Measurements from ENCODE around the gene CALHM3.

Gene CALHM3

GRCh38 chr10:103517234-103518085, 38.4 kb upstream of the CALHM3 start:
- no peaks in the 10 kb centered on the region; the same call in 1 of the 2 replicates for H3K4me1 ChIP-seq
- no peaks in the 10 kb centered on the region for H3K27me3 ChIP-seq
- H3K4me3 ChIP-seq (ENCODE audit: low read depth, low read length): no peak overlapping the region
- TF ChIP-seq, protein P1, sequence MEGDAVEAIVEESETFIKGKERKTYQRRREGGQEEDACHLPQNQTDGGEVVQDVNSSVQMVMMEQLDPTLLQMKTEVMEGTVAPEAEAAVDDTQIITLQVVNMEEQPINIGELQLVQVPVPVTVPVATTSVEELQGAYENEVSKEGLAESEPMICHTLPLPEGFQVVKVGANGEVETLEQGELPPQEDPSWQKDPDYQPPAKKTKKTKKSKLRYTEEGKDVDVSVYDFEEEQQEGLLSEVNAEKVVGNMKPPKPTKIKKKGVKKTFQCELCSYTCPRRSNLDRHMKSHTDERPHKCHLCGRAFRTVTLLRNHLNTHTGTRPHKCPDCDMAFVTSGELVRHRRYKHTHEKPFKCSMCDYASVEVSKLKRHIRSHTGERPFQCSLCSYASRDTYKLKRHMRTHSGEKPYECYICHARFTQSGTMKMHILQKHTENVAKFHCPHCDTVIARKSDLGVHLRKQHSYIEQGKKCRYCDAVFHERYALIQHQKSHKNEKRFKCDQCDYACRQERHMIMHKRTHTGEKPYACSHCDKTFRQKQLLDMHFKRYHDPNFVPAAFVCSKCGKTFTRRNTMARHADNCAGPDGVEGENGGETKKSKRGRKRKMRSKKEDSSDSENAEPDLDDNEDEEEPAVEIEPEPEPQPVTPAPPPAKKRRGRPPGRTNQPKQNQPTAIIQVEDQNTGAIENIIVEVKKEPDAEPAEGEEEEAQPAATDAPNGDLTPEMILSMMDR (IDR thresholded peaks at IDR 0.05; ENCODE audit: low read depth, low read length): no peak
- H3K36me3 ChIP-seq: no peaks in the 10 kb centered on the region
- no peaks in the 10 kb centered on the region for H3K9me3 ChIP-seq
- no peak for DNase-seq

DNA sequence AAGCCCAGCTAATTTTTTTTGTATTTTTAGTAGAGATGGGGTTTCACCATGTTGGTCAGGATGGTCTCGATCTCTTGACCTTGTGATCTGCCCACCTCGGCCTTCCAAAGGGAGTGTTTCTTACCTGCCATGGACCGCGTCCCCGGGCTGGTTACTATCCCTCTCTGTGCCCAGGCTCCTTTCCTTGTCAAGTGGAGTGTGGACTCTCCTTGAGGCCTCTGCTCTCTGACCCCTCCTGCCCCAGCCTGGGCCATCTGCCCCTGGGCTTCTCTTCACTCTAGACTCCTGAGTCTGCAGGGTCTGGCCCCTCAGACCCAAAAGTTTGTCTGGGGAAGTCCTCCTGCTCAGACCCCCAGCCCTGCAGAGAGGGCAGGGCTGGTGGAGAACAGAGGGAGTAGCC, 35.2 kb upstream of the CALHM3 start:
- Histone ChIP-seq H3K36me3 (no peaks in the 10 kb centered on the region), H3K4me3 (ENCODE audit: low read depth, low read length) (no peak overlapping the region), H3K27me3 (no peaks in the 10 kb centered on the region), H3K4me1 (no peaks in the 10 kb centered on the region; the same call in 1 of the 2 replicates), H3K9me3 (no peaks in the 10 kb centered on the region)
- DNase-seq: no peak
- TF ChIP-seq, protein P1 (IDR thresholded peaks at IDR 0.05; ENCODE audit: low read depth, low read length): no peak

DNA sequence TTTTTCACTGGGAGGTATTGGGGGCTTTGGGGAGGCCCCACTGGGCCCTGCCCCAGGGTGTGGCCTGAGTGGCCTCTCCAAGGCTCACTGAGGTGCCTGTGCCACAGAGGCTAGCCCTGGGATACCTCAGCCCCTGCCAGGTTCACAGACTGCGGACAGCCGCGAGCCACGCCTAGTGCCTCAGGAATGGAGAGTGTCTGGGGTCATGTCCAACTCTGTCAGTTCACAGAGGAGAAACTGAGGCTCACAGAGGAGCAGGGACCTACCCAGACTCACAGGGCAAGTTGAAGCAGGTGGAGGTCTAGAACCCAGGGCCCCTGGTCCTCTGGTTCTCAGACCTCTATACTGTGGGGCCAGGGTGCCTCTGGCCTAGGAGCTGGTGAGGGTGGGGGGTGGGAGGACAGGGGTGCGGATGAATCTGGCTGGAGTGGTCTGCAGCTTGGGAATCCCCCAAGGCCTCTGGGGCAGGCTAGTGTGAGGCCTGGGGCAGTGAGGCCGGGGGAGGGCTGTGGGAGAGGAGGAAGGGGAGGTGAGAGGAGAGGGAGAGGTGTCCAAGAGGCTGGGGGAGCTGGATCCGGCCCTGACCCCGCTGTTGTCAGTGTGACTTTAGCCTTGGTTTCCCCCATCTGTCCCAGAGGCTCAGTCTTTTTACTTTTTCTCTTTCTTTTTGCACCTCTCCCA, 34.5 kb upstream of the CALHM3 start:
- H3K4me3 ChIP-seq (ENCODE audit: low read depth, low read length): no peak overlapping the region
- TF ChIP-seq, protein P1 (IDR thresholded peaks at IDR 0.05; ENCODE audit: low read depth, low read length): no peak
- H3K9me3 ChIP-seq: no peaks in the 10 kb centered on the region
- DNase-seq: no peak
- H3K36me3 ChIP-seq: no peaks in the 10 kb centered on the region
- no peaks in the 10 kb centered on the region for H3K27me3 ChIP-seq
- no peaks in the 10 kb centered on the region; the same call in 1 of the 2 replicates for H3K4me1 ChIP-seq

GRCh38 chr10:103512591-103513379, 33.7 kb upstream of the CALHM3 start:
- Histone ChIP-seq H3K9me3 (no peaks in the 10 kb centered on the region), H3K4me1 (peaks cover 5% of the 10 kb centered on the region; the same call in 1 of the 2 replicates), H3K4me3 (ENCODE audit: low read depth, low read length) (no peak overlapping the region), H3K36me3 (no peaks in the 10 kb centered on the region), H3K27me3 (no peaks in the 10 kb centered on the region)
- no peak for DNase-seq
- TF ChIP-seq, protein P1 (IDR thresholded peaks at IDR 0.05; ENCODE audit: low read depth, low read length): no peak

DNA sequence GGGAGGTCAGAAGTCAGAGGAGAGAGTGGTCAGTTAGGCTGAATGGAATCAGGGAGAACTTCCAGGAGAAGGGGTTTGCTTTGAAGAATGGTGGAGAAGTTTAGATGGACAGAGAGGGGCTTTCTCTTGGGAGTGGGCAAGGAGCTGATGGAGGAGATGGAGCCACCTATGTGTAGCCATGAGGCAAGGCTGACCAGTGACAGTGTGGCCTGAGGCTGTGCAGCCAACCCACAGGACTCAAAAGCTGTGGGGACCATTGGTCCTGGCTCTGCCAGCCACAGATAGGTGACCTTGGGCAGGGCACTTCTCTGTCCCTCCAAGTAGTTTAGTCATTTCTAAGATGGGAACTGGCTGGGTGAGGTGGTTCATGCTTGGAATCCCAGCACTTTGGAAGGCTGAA, 33.1 kb upstream of the CALHM3 start:
- TF ChIP-seq, protein P1 (IDR thresholded peaks at IDR 0.05; ENCODE audit: low read depth, low read length): no peak
- Histone ChIP-seq H3K36me3 (no peaks in the 10 kb centered on the region), H3K27me3 (no peaks in the 10 kb centered on the region), H3K4me3 (ENCODE audit: low read depth, low read length) (no peak overlapping the region), H3K9me3 (no peaks in the 10 kb centered on the region), H3K4me1 (peaks cover 5% of the 10 kb centered on the region; the same call in 1 of the 2 replicates)
- DNase-seq: no peak

All from BE2C (cell line).